ENCODE data around the gene SNHG17.
A peak's percentile ranks its signal among the peaks of the same experiment; 100 is the strongest.

Gene SNHG17

DNA sequence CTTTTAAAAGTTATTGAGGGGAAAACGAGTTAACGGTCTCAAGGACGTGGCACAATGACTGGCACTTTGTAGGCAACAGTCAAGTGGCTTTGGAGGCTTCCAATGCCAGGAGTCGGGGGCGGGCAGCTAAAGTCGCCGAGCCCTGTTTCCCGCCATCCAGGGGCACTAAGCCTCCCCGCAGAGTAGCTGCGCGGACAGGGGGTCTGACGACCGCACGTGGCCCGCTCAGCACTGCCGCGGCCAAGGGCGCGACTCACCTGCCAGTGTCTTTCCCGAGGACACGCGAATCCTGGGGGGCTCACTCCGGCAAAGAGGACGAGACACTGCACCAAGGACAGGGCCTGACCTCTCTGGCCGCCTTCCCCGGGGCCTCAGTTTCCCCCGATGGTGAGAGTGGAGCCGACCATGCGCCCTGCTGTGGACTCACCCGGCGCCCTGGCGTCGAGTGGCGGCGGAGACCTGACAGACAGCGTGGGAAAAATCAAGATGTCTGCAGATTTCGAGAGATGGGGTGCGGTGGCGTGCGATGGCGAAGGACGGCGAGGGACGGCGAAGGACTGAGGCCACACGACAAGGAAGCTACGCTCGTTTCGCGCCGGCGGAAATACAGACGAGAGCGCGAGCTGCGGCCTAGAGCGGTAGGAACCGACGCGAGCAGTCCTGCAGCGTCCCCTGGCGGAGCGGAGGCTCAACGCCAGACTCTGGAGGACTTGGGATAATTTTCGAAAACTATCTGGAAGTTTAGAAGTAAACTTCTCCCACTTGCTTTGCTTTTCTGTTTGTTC is at the start of gene SNHG17:
TSS of gene SNHG17 (minus strand) at position 559 of the 785 bp plus-strand sequence.
- peak; percentile 100 for TF ChIP-seq CTCF (IDR thresholded peaks at IDR 0.05; ENCODE audit: borderline replicate concordance, control extremely low read depth, extremely low read depth, insufficient read depth, missing control alignments)
- in situ Hi-C loops (cut with MboI; ENCODE audit: low sequenced_read_pairs, unreplicated experiment) = no loop called here

GRCh38 chr20:38479596-38479995 is 44.5 kb upstream of the SNHG17 start:
- TF ChIP-seq CTCF (IDR thresholded peaks at IDR 0.05; ENCODE audit: borderline replicate concordance, control extremely low read depth, extremely low read depth, insufficient read depth, missing control alignments) = no peak
- in situ Hi-C loops (cut with MboI; ENCODE audit: low sequenced_read_pairs, unreplicated experiment) = no loop called here
- no peak for DNase-seq (ENCODE audit: low spot score)

More for the DNA sequence above, at the start of gene SNHG17:
- DNase-seq (ENCODE audit: low spot score) = peak; percentile 93

- TF ChIP-seq CTCF (IDR thresholded peaks at IDR 0.05; ENCODE audit: borderline replicate concordance, control extremely low read depth, extremely low read depth, insufficient read depth, missing control alignments) = no peak
- no peak for DNase-seq (ENCODE audit: low spot score)
- in situ Hi-C loops (cut with MboI; ENCODE audit: low sequenced_read_pairs, unreplicated experiment) = no loop called here
These were observed 42.6 kb upstream of the SNHG17 start for GRCh38 chr20:38477747-38478146.

DNA sequence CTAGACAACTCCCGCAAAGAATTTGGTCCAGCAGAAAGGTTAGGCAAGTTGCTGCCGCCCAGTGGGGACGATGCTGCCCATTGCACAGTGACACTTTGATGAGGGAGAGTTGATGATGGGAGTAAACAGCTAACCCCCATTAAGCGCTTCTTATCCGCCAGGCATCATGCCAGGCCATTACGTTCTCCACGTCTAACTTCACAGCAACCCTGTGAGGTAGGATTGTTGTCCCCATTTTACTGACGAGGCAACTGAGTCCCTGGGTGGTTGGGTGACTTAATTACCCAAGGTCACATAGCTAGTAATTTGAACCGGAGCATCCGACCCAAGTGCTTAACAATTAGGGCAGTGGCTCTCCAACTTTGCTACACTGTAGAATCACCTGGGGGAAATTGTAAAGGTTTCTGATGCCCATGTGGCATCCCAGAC is 38.3 kb upstream of the SNHG17 start:
- no peak for DNase-seq (ENCODE audit: low spot score)
- no peak for TF ChIP-seq CTCF (IDR thresholded peaks at IDR 0.05; ENCODE audit: borderline replicate concordance, control extremely low read depth, extremely low read depth, insufficient read depth, missing control alignments)
- in situ Hi-C loops (cut with MboI; ENCODE audit: low sequenced_read_pairs, unreplicated experiment) = no loop called here

- no peak for TF ChIP-seq CTCF (IDR thresholded peaks at IDR 0.05; ENCODE audit: borderline replicate concordance, control extremely low read depth, extremely low read depth, insufficient read depth, missing control alignments)
- DNase-seq (ENCODE audit: low spot score) = peak; percentile 96
- in situ Hi-C loops (cut with MboI; ENCODE audit: low sequenced_read_pairs, unreplicated experiment) = no loop called here
These were observed 37.6 kb upstream of the SNHG17 start, which contains the start of gene RALGAPB for GRCh38 chr20:38472513-38473366. RALGAPB (plus strand) TSS chr20:38472843; CDS start chr20:38488433, 15,590 bp downstream.

GRCh38 chr20:38471987-38472512 is 36.9 kb upstream of the SNHG17 start:
- in situ Hi-C loops (cut with MboI; ENCODE audit: low sequenced_read_pairs, unreplicated experiment) = no loop called here
- TF ChIP-seq CTCF (IDR thresholded peaks at IDR 0.05; ENCODE audit: borderline replicate concordance, control extremely low read depth, extremely low read depth, insufficient read depth, missing control alignments) = no peak
- no peak for DNase-seq (ENCODE audit: low spot score)
